ENCODE results near the gene XPC. TPM values are rescaled to one million over a fixed set of nuclear protein-coding genes. Genes with fewer than 3 reads are reported as not detected.

XPC gene
- total RNA-seq, 1 donor, result 52.1 TPM

GRCh38 chr3:14208977-14209394 is 30.6 kb upstream of the XPC start:
- Histone ChIP-seq H3K27me3 (ENCODE audit: insufficient read depth, low read length) (no peaks in the 10 kb centered on the region), H3K79me2 (ENCODE audit: insufficient read depth, low read length) (no peaks in the 10 kb centered on the region), H3K4me2 (ENCODE audit: insufficient read depth, low read length) (no peak overlapping the region), H3K27ac (ENCODE audit: low read depth, low read length) (peak overlapping the region; percentile 83), H2AFZ (ENCODE audit: low read length) (no peak overlapping the region), H3K9me3 (ENCODE audit: low read depth, low read length) (no peaks in the 10 kb centered on the region), H4K20me1 (ENCODE audit: insufficient read depth, low read length) (no peaks in the 10 kb centered on the region), H3K4me3 (ENCODE audit: insufficient read depth, low read length) (no peak overlapping the region), H3K4me1 (ENCODE audit: insufficient read depth, low read length) (peaks cover 59% of the 10 kb centered on the region), H3K36me3 (ENCODE audit: insufficient read depth, low read length) (no peaks in the 10 kb centered on the region)
- no peak for TF ChIP-seq CTCF (IDR thresholded peaks at IDR 0.05; ENCODE audit: extremely low read depth, low read depth, low read length)
- DNase-seq (ENCODE audit: insufficient read length, low spot score, missing footprints), result no peak

GRCh38 chr3:14208168-14208567 is 29.8 kb upstream of the XPC start:
- H3K9me3 ChIP-seq (ENCODE audit: low read depth, low read length), result no peaks in the 10 kb centered on the region
- H3K36me3 ChIP-seq (ENCODE audit: insufficient read depth, low read length), result no peaks in the 10 kb centered on the region
- no peak overlapping the region for H2AFZ ChIP-seq (ENCODE audit: low read length)
- H3K4me1 ChIP-seq (ENCODE audit: insufficient read depth, low read length), result peaks cover 67% of the 10 kb centered on the region
- H4K20me1 ChIP-seq (ENCODE audit: insufficient read depth, low read length), result no peaks in the 10 kb centered on the region
- TF ChIP-seq CTCF (IDR thresholded peaks at IDR 0.05; ENCODE audit: extremely low read depth, low read depth, low read length), result no peak
- no peak for DNase-seq (ENCODE audit: insufficient read length, low spot score, missing footprints)
- no peak overlapping the region for H3K4me2 ChIP-seq (ENCODE audit: insufficient read depth, low read length)
- peak overlapping the region; percentile 83 for H3K27ac ChIP-seq (ENCODE audit: low read depth, low read length)
- no peaks in the 10 kb centered on the region for H3K27me3 ChIP-seq (ENCODE audit: insufficient read depth, low read length)
- H3K79me2 ChIP-seq (ENCODE audit: insufficient read depth, low read length), result no peaks in the 10 kb centered on the region
- H3K4me3 ChIP-seq (ENCODE audit: insufficient read depth, low read length), result no peak overlapping the region

- Histone ChIP-seq H4K20me1 (ENCODE audit: insufficient read depth, low read length) (no peaks in the 10 kb centered on the region), H3K27ac (ENCODE audit: low read depth, low read length) (no peak overlapping the region), H3K27me3 (ENCODE audit: insufficient read depth, low read length) (no peaks in the 10 kb centered on the region), H3K79me2 (ENCODE audit: insufficient read depth, low read length) (no peaks in the 10 kb centered on the region), H3K4me3 (ENCODE audit: insufficient read depth, low read length) (no peak overlapping the region), H3K36me3 (ENCODE audit: insufficient read depth, low read length) (no peaks in the 10 kb centered on the region), H2AFZ (ENCODE audit: low read length) (no peak overlapping the region), H3K4me1 (ENCODE audit: insufficient read depth, low read length) (peaks cover 75% of the 10 kb centered on the region), H3K4me2 (ENCODE audit: insufficient read depth, low read length) (no peak overlapping the region), H3K9me3 (ENCODE audit: low read depth, low read length) (no peaks in the 10 kb centered on the region)
- no peak for DNase-seq (ENCODE audit: insufficient read length, low spot score, missing footprints)
- TF ChIP-seq CTCF (IDR thresholded peaks at IDR 0.05; ENCODE audit: extremely low read depth, low read depth, low read length), result no peak
Measured at GRCh38 chr3:14206548-14207177, 28.3 kb upstream of the XPC start.

- Histone ChIP-seq H3K4me3 (ENCODE audit: insufficient read depth, low read length) (no peak overlapping the region), H3K36me3 (ENCODE audit: insufficient read depth, low read length) (no peaks in the 10 kb centered on the region), H3K4me1 (ENCODE audit: insufficient read depth, low read length) (peaks cover 72% of the 10 kb centered on the region), H4K20me1 (ENCODE audit: insufficient read depth, low read length) (no peaks in the 10 kb centered on the region), H3K79me2 (ENCODE audit: insufficient read depth, low read length) (no peaks in the 10 kb centered on the region), H3K9me3 (ENCODE audit: low read depth, low read length) (no peaks in the 10 kb centered on the region), H3K27me3 (ENCODE audit: insufficient read depth, low read length) (no peaks in the 10 kb centered on the region), H3K27ac (ENCODE audit: low read depth, low read length) (peak overlapping the region; percentile 70), H2AFZ (ENCODE audit: low read length) (no peak overlapping the region), H3K4me2 (ENCODE audit: insufficient read depth, low read length) (peak overlapping the region; percentile 9)
- TF ChIP-seq CTCF (IDR thresholded peaks at IDR 0.05; ENCODE audit: extremely low read depth, low read depth, low read length), result no peak
- peak; percentile 87 for DNase-seq (ENCODE audit: insufficient read length, low spot score, missing footprints)
Measured at GRCh38 chr3:14204515-14205284, 26.3 kb upstream of the XPC start.

All from osteoblast (primary cell).